HL-60 (cell line): Measurements from ENCODE around the gene EMD.
A peak's percentile ranks its signal among the peaks of the same experiment; 100 is the strongest.

Experiments used
- DNase-seq, 2 experiments: peaks; one replicate each; pipeline ENCODE4 v3.0.0-alpha.2; 2010 to 2020; ENCODE audit warnings: low read depth in 1 of 2, low spot score in 1 of 2
- H3K27ac ChIP-seq: fragments of 250-450 bp; sonication (Bioruptor Pico); replicated peaks from 2 replicates; pipeline ENCODE4 v1.5.1; 2020; ENCODE audit warnings: mild to moderate bottlenecking, moderate library complexity
- H3K27me3 ChIP-seq: fragments of 250-450 bp; sonication (Bioruptor Pico); 2 replicates; pipeline ENCODE4 v1.5.1; 2021; ENCODE audit warnings: mild to moderate bottlenecking, moderate library complexity; ENCODE audit not compliant: insufficient read depth, poor library complexity, severe bottlenecking
- H3K4me3 ChIP-seq: replicated peaks from 2 replicates; pipeline ENCODE4 v1.5.1; 2011; ENCODE audit warnings: mild to moderate bottlenecking, control low read depth, low read length; ENCODE audit not compliant: insufficient read depth
- GABPA ChIP-seq: IDR thresholded peaks from 2 replicates; pipeline ENCODE4 v1.6.1; 2012; ENCODE audit warnings: low read depth
- POLR2AphosphoS5 ChIP-seq: IDR thresholded peaks from 2 replicates; pipeline ENCODE4 v1.6.1; 2012; ENCODE audit warnings: low read depth
- SPI1 ChIP-seq: IDR thresholded peaks from 2 replicates; pipeline ENCODE4 v1.6.1; 2012; ENCODE audit warnings: low read depth, mild to moderate bottlenecking, borderline replicate concordance
- TF ChIP-seq, protein P1 (sequence below): IDR thresholded peaks from 2 replicates; pipeline ENCODE4 v1.6.1; 2012; ENCODE audit warnings: low read depth; ENCODE audit not compliant: insufficient replicate concordance
- TF ChIP-seq, protein P2 (sequence below): IDR thresholded peaks from one replicate; pipeline ENCODE4 v1.5.1; 2011; ENCODE audit warnings: low read length, control low read depth, inconsistent platforms; ENCODE audit not compliant: insufficient read depth

EMD gene

DNA sequence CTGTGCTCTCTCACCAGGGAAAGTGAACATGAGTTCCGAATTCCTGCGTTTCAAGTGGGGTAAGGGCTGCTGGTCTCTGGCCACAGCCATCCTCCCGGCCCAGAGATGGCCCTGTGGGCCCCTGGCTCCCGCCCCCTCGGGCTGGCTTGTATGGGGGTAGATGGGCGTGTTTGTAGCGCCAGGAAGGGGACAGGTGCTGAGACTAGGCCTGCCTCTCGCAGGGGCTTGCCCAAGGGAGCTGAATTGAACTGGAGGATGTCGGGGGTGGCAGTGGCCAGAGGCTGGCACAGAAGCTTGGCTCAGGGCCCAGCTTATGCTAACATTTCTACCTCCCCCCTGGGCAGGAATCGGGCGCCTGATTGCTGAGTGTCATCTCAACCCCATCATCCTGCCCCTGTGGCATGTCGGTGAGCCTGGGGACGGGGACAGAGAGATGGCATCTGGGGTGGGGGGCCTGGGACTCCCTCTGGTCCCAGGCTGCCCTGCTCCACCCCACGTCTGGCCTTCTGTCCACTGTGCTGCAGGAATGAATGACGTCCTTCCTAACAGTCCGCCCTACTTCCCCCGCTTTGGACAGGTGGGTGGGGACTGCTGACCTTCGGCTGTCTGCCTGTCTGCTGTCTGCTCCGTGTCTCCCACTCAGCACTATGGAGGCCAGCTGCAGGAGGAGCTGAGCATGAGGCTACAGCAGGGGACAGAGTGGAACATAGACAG is 40.8 kb downstream of the EMD start:
- Histone ChIP-seq H3K4me3 (no peak overlapping the region), H3K27ac (no peak overlapping the region), H3K27me3 (no peaks in the 10 kb centered on the region)
- no peak for DNase-seq
- TF ChIP-seq SPI1 (no peak), GABPA (no peak), POLR2AphosphoS5 (no peak)
- TF ChIP-seq, protein P1, sequence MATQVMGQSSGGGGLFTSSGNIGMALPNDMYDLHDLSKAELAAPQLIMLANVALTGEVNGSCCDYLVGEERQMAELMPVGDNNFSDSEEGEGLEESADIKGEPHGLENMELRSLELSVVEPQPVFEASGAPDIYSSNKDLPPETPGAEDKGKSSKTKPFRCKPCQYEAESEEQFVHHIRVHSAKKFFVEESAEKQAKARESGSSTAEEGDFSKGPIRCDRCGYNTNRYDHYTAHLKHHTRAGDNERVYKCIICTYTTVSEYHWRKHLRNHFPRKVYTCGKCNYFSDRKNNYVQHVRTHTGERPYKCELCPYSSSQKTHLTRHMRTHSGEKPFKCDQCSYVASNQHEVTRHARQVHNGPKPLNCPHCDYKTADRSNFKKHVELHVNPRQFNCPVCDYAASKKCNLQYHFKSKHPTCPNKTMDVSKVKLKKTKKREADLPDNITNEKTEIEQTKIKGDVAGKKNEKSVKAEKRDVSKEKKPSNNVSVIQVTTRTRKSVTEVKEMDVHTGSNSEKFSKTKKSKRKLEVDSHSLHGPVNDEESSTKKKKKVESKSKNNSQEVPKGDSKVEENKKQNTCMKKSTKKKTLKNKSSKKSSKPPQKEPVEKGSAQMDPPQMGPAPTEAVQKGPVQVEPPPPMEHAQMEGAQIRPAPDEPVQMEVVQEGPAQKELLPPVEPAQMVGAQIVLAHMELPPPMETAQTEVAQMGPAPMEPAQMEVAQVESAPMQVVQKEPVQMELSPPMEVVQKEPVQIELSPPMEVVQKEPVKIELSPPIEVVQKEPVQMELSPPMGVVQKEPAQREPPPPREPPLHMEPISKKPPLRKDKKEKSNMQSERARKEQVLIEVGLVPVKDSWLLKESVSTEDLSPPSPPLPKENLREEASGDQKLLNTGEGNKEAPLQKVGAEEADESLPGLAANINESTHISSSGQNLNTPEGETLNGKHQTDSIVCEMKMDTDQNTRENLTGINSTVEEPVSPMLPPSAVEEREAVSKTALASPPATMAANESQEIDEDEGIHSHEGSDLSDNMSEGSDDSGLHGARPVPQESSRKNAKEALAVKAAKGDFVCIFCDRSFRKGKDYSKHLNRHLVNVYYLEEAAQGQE = no peak
- TF ChIP-seq, protein P2, sequence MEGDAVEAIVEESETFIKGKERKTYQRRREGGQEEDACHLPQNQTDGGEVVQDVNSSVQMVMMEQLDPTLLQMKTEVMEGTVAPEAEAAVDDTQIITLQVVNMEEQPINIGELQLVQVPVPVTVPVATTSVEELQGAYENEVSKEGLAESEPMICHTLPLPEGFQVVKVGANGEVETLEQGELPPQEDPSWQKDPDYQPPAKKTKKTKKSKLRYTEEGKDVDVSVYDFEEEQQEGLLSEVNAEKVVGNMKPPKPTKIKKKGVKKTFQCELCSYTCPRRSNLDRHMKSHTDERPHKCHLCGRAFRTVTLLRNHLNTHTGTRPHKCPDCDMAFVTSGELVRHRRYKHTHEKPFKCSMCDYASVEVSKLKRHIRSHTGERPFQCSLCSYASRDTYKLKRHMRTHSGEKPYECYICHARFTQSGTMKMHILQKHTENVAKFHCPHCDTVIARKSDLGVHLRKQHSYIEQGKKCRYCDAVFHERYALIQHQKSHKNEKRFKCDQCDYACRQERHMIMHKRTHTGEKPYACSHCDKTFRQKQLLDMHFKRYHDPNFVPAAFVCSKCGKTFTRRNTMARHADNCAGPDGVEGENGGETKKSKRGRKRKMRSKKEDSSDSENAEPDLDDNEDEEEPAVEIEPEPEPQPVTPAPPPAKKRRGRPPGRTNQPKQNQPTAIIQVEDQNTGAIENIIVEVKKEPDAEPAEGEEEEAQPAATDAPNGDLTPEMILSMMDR = no peak

DNA sequence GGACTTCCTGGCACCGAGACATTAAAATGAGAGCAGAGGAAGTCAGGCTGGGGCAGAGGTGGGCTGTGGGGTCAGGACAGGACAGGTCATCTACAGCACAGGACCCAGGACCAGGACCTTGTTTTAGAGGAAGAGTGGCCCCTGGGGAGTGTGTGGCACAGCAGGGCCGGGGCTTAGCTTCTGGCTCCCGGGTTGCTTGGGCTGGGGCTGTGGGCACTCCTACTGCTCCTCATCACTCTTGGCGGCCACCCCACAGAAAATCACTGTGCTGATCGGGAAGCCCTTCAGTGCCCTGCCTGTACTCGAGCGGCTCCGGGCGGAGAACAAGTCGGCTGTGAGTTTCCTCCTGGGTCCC is 41.3 kb downstream of the EMD start:
- Histone ChIP-seq H3K27ac (no peak overlapping the region), H3K27me3 (no peaks in the 10 kb centered on the region), H3K4me3 (no peak overlapping the region)
- TF ChIP-seq, protein P1 = no peak
- TF ChIP-seq POLR2AphosphoS5 = no peak
- no peak for TF ChIP-seq GABPA
- TF ChIP-seq, protein P2 = no peak
- TF ChIP-seq SPI1 = no peak
- no peak for DNase-seq

DNA sequence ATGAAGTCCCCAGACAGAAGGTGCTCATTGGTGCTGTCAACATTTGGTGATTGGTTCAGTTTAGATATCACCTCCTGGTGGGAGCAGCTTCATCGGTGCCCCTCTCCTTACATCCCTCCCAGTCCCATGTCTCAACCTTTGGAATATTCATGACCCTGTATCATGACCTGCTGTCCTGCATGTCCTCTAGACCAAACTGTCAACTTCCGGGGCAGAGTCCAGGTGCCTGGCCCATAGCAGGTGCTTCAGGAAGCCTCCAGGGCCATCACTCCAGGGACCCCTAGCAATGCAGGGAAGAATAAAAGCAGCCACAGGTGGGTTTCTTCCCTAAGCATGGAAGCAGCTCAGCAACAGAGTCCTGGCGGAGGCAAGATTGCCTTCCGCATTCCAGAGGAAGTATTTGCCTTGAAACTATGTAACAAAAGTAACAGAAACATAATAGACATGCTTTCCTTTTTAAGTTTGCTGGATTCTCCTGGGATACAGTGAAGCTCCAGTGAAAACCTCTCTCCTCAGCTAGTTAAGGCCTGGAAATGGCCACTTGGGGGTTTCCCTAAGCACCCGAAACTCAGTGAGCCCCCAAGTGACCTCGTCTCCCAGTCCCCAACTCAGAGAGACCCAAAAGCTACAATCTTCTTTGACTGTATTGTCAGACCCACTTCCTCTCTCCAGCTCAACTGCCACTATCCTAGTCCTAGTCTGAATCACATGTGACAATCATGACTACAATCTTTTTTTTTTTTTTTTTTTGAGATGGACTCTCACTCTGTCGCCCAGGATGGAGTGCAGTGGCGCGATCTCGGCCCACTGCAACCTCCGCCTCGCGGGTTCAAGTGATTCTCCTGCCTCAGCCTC is 48.0 kb downstream of the EMD start:
- H3K27me3 ChIP-seq = no peaks in the 10 kb centered on the region
- DNase-seq = peak in 1 of 2 experiments; percentile 37
- H3K4me3 ChIP-seq = peak overlapping the region; percentile 76
- H3K27ac ChIP-seq = peak overlapping the region; percentile 76
- TF ChIP-seq SPI1 (peak; percentile 90), GABPA (no peak)
